ENCODE measurements around the gene TBCCD1.

DNA sequence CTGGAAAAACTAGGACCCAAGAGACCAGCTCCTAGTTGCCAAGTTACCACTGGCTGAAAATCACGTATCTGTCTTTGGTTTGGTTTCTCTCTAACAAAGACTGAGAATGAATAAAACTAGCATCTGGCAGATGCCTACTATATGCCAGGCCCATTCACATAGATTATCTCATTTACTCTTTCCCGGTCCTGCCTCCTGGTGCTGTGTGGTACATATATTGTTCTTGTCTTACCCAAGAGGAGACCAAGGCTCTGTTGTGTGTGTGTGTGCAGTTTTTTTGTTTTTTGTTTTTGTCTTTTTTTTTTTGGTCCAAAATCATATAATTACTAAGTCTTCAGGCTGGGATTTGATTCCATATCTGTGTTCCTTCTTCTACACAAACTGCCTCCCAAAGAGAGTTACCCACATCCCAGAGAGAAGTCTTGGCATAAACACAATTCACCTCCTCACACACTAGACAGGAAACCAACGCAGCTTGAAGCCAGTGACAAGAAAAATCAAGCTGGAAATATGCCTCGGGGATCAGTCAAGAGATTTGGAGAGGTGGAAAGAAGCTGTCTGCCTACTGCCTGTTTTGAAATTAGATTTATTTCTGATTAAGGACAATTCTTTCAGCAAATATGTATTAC, 46.6 kb upstream of the TBCCD1 start:
- TF ChIP-seq EZH2 (IDR thresholded peaks at IDR 0.05; ENCODE audit: borderline replicate concordance, low read depth, low read length, poor library complexity, severe bottlenecking): no peak
- TF ChIP-seq, protein P1, sequence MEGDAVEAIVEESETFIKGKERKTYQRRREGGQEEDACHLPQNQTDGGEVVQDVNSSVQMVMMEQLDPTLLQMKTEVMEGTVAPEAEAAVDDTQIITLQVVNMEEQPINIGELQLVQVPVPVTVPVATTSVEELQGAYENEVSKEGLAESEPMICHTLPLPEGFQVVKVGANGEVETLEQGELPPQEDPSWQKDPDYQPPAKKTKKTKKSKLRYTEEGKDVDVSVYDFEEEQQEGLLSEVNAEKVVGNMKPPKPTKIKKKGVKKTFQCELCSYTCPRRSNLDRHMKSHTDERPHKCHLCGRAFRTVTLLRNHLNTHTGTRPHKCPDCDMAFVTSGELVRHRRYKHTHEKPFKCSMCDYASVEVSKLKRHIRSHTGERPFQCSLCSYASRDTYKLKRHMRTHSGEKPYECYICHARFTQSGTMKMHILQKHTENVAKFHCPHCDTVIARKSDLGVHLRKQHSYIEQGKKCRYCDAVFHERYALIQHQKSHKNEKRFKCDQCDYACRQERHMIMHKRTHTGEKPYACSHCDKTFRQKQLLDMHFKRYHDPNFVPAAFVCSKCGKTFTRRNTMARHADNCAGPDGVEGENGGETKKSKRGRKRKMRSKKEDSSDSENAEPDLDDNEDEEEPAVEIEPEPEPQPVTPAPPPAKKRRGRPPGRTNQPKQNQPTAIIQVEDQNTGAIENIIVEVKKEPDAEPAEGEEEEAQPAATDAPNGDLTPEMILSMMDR (conservative IDR thresholded peaks at IDR 0.05; ENCODE audit: low read depth, low read length): no peak

All from A673 (cell line).